IPS DF 19.7 (cell line): ENCODE results near the gene GOLGA8N.
"Not testable (repeated sequence)": the region's sequence is repeated elsewhere in the genome, so short reads cannot be mapped to it uniquely, and the experiment has no call there.

ENCODE experiments used
- DNase-seq: peaks from one replicate; pipeline ENCODE4 v3.0.0-alpha.2; 2013; ENCODE audit warnings: low read depth, low spot score

GOLGA8N gene

DNA sequence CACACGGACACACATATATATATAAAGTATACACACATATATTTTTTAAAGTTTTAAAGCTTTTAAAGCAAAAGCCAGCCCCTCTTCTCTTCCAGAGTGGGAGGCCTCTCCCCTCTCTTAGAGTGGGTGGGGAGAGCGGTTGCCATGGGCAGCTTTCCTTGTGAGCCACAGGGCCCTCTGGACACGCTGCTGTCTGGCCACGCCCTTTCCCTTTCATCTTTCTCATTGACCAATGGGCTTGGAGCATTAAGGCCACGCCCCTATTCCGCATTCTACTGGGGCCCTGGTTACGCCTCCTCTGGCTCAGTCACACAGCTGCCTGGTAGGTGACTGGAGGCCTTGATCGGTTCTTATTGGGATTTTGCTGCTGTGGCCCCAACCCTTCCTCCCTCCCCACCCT is at the start of gene GOLGA8N:
GOLGA8N (plus strand) TSS at position 306 of the 400 bp plus-strand sequence.
- DNase-seq = not testable (repeated sequence)

DNA sequence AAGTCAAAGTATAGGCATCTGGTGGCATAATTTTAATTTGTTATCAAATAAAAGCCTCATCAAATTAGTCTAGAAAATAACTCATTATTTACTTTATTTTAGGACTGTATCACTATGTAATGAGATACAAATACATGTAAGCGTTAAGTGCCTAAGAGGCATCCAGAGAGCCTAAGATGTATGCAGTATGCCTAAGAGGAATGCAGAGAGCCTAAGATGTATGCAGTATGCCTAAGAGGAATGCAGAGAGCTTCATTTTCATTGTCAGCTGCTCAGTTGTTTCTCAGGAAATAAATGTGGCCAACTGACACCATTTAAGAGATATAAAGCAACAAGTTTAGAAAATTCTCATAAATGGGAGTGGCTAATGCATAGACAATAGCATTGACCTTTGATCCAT is 49.8 kb upstream of the GOLGA8N start:
- not testable (repeated sequence) for DNase-seq

DNA sequence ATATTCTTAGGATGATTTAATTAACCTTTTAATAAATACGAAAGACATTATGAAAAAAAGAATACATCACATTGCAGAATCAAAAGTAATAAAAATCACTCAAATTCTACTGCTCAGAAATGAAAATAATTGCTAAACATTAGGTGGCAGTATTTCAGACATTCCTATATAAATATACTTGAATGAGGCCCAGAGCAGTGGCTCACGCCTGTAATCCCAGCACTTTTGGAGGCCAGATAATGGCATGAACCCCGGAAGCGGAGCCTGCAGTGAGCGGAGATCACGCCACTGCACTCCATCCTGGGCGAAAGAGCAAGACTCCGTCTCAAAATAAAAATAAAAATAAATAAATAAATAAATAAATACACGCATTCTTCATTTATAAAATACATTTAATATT is 48.1 kb upstream of the GOLGA8N start:
- DNase-seq = not testable (repeated sequence)

DNA sequence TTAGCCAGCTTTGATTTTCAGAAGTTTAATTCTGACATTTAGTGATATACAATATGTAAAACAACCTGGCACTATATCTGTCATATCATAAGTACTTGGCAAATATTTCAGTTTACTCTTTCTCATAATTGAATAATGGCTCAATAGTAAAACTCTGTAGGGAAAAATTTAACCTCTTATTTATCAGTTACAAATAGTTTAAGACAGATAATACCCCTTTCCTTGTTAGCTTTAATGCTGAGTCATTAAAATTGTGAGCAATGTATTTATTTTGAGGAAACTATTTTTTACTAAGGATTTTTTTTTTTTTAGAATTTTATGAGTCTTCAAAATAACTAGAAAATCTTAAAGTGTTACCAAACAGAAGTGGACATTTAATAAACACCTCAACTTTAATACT is 38.7 kb upstream of the GOLGA8N start:
- DNase-seq = not testable (repeated sequence)

DNA sequence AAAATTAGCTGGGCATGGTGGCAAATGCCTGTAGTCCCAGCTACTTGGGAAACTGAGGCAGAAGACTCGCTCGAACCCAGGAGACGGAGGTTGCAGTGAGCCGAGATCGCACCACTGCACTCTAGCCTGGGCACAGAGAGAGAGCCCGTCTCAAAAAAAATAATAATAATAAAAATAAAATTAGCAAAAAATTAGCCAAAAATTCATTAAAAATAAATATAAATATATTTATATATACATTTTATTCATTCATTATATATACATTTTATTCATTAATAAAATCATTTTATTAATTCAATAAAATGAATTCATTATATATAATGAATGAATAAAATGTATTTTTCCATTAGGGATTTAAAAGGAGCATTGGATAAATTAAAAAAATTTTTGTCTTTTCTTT is 31.1 kb upstream of the GOLGA8N start:
- not testable (repeated sequence) for DNase-seq

DNA sequence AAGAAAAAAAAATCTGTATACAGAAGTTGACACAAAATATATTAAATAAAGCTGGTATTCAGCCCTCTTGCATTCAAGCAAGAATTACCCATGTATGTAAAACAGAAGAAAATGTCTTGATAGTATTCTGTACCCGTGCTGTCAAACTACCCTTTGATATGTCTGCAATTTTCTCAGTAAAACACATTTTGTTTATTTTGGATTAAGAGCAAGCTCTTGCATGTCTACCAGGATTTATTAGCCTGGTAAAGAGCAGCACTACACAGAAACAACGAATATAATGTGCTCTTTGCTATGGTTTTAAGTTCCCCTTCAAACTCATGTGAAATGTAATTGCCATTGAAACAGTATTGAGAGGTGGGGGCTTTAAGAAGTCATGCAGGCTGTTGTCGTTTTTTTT is 24.3 kb upstream of the GOLGA8N start:
- DNase-seq = not testable (repeated sequence)

DNA sequence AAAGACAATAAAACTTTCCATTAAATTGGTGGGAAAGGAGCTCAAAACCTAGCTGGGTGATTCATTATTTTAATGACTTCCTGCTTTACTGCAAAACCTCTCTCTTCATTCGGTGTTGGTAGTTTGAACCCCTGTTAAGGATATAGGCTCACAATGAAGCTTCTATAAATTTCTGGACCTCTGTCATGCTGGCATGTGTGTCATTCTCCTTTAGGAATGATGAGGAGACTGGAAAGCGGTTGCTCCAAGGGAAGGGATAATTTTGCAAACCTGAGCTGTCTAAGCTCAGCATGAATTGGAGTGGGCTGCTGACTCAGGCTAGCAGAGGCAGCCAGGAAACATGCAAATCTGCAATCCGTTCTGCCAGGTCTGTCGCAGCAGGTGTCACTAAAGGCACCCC is 14.8 kb upstream of the GOLGA8N start:
- DNase-seq = not testable (repeated sequence)

DNA sequence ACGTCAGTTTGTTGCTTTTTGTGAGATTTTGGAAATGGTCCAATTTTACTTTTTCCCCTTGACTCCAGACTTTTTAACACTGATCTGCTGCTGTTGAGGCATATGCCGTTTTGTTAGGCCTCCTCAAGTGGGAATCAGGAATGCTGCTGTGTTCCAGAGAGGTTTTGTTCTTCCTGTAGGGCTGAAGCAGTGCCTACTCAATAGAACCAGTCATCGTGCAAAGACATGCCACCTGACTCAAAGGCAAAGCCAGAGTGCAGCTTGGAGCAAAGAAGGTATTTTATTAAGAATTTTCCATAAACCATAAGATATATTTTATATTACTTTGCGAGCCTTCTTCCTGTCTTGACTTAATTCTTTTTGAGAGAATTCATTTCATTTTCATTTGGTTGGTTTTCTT is 7.4 kb upstream of the GOLGA8N start:
- not testable (repeated sequence) for DNase-seq

DNA sequence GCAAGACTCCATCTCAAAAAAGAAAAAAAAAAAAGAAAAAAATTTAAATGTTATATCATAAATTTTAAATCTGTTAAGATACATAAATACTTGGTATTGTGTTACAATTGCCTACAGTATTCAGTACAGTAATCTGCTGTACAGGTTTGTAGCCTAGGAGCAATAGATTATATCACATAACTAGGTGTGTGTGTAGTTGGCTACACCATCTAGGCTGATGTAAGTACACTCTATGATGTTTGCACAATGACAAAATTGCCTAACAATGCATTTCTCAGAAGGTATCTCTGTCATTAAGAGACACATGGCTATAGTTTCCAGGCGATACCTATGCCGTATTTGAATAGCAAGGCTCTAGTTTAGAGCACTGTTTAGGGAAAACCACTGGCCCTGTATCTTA is 16.3 kb downstream of the GOLGA8N start:
- DNase-seq = not testable (repeated sequence)

DNA sequence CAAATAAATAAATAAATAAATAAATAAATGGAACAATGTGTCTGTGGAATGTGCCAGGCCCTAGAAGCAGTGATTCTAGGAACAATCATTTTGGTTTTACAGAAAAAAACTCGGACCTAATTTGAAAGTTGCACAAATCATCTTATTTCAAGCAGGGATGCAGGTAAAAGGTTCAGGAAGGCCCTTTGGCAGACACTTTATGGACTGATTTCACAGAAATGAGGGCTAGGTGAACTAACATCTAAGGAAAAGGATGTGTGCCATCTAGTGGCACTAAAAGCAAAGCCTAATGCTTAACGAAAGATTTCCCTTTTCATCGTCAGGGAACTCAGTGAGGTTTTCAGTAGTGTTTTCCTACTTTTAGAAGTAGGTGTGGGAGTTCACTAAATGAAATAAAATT is 17.5 kb downstream of the GOLGA8N start:
- not testable (repeated sequence) for DNase-seq

DNA sequence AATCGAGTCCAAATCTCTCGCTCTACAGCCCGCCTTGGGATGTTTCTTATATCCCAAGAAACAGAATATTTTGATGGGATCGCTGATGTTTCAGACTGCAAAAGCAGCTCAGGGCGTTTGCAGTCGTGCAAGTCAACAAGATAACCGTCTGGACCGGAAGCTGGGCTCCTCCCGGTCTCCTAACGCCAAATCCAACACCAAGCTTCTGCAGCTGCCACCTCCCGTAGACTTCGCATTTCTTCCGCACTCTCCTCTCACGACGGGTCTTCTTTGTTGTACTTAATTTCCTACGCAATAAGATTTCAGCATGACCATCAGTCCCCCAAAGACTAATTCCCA is 21.4 kb downstream of the GOLGA8N start:
- DNase-seq = not testable (repeated sequence)

DNA sequence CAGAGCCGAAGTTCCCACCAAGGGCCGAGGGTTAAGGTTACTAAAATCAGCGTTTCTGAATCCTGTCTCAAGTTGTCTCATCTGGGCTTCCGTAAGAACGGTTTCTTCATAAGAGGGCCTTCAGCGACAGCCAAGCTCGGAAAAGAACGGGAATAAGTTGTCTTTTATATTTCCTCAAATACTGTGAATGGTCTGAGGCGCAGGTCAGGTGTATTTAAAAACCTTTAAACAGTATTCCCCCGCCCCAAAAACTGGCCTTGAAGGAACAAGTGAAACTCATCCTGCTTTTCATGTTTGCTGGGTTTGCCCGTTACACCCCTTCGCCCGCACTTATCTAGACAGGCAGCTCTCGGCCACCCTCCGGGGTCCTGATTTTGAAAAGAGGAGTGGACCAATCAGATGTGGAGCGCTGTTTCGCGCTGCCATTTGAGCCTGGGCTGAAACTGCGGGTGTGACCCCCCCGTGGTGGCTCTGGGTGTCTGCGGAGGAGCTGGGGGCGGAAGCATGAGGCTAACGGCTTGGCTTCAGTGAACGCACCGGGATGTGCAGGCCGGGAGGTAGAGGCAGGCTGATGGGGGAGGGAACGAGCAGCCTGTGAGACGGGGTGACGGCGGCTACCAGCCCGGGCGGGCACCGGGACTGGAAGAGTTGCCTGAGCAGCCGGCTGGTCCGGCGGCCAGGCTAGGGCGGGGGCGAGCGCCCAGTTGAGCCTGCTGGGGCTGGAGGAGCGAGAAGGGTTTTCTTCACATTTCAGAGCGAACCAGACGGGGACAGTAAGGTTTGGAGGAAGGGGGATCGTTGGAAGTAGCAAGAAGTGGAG is 22.0 kb downstream of the GOLGA8N start, which contains the start of gene ARHGAP11A:
ARHGAP11A (plus strand) TSS at position 454 of the 820 bp plus-strand sequence. CDS start 708 bp downstream, outside the sequence.
- peak; percentile 61 for DNase-seq

DNA sequence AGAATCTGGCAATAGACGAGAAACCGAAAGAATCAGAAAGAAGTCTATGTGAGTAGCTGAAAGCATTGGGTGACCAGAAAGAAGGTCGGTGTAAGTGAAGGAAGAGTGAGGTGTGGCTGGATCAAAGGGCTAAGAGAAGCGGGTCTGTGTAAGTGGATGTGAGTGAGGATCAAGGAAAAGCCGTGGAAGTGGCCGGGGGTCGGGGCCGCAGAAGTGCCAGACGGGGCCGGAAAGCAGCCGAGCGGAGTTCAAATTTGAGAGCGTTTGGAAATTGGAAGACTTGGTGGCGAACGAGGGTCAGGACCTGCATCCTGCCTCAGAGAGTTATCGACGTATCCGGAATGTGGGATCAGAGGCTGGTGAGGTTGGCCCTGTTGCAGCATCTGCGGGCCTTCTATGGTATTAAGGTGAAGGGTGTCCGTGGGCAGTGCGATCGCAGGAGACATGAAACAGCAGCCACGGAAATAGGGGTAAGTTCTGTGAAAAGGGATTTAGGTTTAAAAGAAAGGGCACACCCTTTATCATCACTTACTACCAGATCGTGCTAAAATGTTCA is 22.7 kb downstream of the GOLGA8N start:
- not testable (repeated sequence) for DNase-seq

DNA sequence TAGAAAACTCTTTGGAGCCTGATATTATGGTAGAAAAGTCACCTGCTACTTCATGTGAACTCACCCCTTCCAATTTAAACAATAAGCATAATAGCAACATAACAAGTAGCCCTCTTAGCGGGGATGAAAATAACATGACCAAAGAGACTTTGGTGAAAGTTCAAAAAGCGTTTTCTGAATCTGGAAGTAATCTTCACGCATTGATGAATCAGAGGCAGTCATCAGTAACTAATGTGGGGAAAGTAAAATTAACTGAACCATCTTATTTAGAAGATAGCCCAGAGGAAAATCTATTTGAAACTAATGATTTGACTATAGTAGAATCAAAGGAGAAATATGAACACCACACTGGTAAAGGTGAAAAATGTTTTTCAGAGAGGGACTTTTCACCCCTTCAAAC is 43.2 kb downstream of the GOLGA8N start:
- no peak for DNase-seq

DNA sequence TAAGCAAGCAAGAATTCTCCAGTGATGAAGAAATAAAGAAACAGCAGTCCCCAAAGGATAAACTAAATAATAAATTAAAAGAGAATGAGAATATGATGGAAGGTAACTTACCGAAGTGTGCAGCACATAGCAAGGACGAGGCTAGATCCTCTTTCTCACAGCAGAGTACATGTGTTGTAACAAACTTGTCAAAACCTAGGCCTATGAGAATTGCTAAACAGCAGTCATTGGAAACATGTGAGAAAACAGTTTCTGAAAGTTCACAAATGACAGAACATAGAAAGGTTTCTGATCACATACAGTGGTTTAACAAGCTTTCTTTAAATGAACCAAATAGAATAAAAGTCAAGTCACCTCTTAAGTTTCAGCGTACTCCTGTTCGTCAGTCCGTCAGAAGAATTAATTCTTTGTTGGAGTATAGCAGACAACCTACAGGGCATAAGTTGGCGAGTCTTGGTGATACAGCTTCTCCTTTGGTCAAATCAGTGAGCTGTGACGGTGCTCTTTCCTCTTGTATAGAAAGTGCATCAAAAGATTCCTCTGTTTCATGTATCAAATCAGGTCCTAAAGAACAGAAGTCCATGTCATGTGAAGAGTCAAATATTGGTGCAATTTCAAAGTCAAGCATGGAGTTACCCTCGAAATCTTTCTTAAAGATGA is 43.8 kb downstream of the GOLGA8N start:
- DNase-seq = no peak

DNA sequence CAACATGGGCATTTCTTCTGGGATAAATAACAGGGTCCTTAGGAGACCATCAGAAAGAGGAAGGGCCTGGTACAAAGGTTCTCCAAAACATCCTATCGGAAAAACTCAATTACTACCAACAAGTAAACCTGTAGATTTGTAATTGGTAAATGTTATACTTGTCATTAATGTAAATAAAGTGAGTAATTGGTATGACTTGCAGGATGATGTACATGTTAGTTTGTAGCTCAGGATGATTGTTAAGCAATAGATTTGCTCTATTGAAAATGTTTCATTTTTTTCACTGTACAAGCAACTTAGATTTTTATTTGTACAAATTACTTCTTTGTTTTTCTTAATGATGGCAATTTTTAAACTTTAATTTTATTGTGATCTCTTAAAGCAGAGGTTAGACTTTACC is 44.4 kb downstream of the GOLGA8N start:
- no peak for DNase-seq

DNA sequence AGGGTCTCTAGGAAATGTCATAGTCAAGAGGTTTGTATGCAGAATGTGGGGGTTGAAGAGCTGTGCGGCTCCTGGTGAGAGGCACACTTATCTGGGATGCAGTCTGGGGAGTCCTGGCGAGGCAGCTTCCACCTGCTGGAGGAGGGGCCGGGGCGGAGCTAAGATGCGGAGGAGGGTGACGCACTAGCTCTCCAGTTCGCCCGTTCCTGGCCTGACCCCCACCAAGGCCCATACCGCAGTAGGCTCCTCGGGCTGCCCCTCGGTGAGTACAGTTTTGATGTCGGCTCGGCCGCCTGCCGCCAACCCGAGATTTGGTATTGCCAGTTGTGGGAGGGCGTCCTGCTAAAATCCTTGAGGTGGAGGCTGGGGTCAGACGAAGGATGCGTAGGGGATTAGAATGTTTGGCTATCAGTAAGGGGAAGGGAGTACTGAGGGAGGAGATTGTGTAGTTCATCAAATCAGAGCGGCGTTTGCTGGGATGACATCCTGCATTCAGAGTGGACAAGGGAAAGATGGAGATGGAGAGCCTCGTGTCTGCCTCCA is 48.3 kb downstream of the GOLGA8N start, which contains the start of gene SCG5:
SCG5 (plus strand) TSS at position 194 of the 543 bp plus-strand sequence. CDS start 1,883 bp downstream, outside the sequence.
- DNase-seq = no peak

DNA sequence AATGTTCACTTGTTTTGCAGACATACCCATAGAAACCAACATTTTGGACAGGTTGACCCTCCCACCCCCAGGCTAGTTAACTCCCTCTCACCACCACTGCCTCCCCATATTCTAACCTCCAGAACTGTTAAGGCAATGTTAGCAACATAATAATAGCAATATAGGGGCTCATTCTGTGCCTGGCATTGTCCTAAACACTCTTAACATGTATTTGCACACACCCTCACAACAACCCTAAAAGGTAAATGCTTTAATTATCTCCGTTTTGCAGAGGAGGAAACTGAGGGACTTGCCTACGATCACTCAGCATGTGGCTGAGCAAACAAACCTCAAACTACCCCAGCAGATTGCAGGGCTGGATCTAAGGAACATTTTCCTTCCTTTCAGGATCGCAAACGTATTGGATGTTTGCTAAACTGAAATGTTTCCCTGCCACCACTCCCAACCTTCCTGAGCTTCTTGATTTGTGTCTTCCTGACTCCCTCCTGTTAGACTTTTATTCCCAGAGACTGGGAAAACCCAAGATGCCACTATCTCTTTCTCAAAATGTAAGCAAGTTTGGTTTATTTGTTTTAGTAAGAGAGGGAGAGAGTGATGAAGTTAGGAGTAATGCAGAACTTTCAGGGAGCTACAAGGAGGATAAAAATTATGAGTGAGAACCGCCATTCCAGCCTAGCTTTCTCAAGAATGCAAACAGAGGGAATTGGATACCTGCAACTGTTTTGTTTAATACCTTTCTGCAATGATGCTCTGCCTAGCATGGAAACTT is 49.6 kb downstream of the GOLGA8N start:
- DNase-seq = no peak

DNA sequence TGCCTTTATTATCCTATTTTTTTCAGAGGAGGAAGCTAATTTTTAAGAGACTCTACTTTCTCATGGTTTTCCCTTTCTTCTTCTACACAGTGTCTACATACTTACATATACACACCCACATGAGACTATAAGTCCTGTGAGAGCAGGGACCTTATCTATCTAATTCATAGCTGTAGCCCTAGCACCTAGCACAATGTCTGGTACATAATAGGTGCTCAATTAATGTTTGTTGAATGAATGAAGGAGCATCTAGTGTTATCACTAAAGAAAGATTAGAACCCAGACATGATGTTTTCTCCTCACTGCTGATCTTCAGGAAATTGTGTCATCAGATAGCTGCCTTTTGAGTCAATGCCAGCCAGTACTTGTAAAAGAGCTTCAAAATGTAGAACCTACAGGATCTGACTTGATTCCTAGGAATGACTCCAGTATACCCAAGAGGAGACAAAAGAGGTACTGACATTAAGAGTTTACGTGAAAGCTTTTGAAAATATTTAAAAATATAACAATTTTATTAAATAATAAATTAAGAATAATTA is 50.7 kb downstream of the GOLGA8N start:
- no peak for DNase-seq

DNA sequence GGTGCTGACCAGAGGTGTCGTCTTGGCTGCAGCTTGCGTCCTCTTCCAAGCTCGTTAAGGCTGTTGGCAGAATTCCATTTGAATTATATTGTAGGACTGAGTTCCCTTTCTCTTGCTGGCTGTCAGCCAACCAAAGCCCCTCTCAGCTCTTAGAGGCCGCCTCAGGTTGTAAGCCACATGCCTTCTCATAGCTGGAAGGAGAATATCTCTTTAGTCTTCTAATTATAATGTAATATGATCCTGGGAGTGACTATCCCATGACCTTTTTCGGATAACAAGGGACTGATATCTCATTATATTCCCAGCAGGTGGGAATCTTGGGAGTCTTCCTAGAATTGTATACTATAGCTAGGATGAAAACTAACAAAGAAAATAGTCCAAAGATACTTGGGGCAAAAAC is 53.0 kb downstream of the GOLGA8N start:
- no peak for DNase-seq

DNA sequence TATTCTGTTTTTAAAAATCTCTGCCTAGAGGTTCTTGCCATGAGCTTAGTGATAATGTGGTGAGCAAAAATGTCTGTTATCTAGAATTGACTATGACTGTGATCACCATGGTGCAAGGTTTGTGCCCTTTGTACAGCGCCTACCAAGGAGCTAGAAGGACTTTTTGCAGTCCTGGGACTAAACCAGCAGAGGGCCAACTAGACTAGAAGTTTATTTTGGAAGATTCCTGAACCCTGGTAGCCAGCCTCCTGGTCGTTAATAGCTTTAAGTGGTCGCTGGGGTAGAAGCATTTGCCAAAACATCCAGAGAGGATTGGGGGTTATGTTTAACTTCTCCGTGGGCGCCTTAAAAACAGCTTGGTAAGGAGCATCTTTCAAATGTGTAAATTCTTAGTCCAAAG is 56.1 kb downstream of the GOLGA8N start:
- no peak for DNase-seq
